Dermis blood vessel endothelial cell (primary cell): Measurements from ENCODE around the gene RXFP2. TPM values are rescaled to one million over a fixed set of nuclear protein-coding genes. Genes with fewer than 3 reads are reported as not detected.
A peak's percentile ranks its signal among the peaks of the same experiment; 100 is the strongest.

Source experiments
- DNase-seq: peaks from one replicate; pipeline ENCODE4 v3.0.0; 2010
- total RNA-seq: library from RNA; depleted of rRNA; stranded (reverse); fragments of >200 nt; gene quantifications from 2 replicates; pipeline ENCODE4 v1.2.3, GENCODE V29; 2014

The RXFP2 gene
- total RNA-seq, 1 donor from 2014 or later, result not detected

- DNase-seq, result no peak
These were observed 29.0 kb downstream of the RXFP2 start for GRCh38 chr13:31768351-31768750.

DNA sequence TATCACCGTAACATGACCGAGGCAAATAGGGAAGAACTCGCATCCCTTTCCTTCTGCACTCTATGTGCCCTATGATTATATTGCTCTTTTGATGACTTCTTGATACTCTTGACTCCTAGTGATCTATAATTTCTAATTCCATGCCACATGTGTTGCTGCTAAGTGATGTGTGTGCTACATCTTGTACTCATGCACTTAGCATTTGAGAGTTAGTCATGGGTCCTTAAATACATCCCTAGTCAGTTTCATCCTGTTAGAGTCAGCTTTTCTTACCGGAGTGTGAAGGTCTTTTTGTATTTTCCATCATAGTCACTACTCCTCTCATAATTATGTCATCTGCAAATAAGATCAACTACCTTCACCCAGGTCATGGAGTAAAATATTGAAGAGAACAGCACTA, 30.2 kb downstream of the RXFP2 start:
- DNase-seq, result no peak

GRCh38 chr13:31772231-31772630, 32.9 kb downstream of the RXFP2 start:
- no peak for DNase-seq

DNA sequence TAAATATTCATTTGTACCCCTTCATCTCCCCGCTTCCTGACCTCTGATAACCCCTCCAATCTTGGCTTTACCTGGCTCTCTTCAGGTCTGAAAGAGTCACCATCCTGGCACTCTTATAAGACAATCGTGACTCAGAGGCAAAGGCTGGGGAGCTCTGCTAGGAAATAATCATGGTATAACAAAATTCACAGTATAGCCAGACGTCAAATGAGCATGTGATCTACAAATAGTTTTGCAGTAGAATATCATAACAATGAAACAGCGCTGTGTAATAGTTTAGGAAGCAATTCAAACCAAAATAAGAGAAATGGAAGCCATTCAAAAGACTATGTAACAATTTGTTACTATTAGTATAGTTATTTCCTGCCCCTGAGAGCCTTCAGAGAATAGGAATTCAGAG, 34.2 kb downstream of the RXFP2 start:
- peak; percentile 68 for DNase-seq

GRCh38 chr13:31774186-31774750, 34.9 kb downstream of the RXFP2 start:
- no peak for DNase-seq

GRCh38 chr13:31775148-31775547, 35.8 kb downstream of the RXFP2 start:
- no peak for DNase-seq

- DNase-seq, result no peak
These were observed 36.4 kb downstream of the RXFP2 start for GRCh38 chr13:31775686-31776085.

GRCh38 chr13:31781064-31781463, 41.7 kb downstream of the RXFP2 start:
- DNase-seq, result no peak

DNA sequence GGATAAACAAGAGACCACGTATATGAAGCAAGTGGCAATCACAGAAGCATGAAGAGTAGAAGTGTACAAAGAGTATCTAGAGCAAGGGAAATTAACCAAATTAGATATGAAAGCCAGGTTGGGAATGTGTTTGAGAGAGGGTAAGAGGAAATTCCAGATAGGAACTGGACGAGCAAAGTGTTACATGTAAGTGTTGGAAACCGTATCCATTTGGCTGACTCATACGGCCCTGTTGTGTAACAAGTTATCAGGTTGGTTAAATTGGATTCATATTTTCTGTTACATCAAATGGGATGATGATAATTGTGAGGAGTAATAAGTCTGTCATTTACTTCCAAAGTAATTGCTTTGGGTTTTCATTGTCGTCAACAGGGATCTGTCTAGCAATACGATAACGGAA, 46.7 kb downstream of the RXFP2 start:
- DNase-seq, result no peak

- DNase-seq, result no peak
These were observed 51.7 kb downstream of the RXFP2 start for GRCh38 chr13:31790992-31791391.

GRCh38 chr13:31793246-31793645, 53.9 kb downstream of the RXFP2 start:
- peak; percentile 47 for DNase-seq

DNA sequence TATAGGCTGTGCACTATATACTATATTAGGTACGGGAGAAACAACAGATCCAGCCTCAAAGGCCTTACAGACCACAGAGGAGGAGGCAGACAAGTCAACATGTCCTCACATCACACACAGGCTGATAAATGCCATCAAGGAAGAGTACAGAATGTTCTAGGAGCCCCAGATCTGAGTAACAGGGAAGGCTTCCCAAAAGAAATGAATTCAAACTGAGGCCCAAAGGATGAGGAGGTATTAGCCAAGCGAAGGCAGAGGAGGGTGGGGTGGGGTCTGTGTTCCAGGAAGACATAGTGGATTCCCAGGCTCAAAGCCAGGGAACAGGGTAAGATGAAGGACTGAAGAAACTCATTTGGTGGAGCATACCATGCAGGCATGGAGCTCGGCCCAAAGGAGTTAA, 55.1 kb downstream of the RXFP2 start:
- no peak for DNase-seq

DNA sequence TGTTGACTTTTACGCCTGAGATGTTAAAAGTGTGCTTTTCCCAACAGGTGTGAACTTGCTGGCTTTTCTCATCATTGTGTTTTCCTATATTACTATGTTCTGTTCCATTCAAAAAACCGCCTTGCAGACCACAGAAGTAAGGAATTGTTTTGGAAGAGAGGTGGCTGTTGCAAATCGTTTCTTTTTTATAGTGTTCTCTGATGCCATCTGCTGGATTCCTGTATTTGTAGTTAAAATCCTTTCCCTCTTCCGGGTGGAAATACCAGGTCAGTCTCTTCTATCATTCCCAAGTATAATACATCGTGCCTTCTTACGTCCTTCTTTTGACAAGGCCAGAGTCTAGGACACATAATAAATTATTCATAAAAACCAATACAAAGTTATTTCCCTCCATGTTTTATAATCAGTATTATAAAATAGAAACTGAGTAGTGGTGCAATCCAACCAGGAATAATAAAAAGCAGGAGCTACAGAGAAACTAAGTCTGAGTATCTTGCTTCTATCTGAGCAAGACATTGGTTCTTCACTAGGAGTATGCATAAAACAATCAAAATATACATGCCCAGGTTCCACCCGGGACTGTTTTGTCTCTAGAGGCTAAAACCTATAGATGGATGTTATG, 57.9 kb downstream of the RXFP2 start:
- peak; percentile 53 for DNase-seq

GRCh38 chr13:31798189-31798588, 58.9 kb downstream of the RXFP2 start:
- no peak for DNase-seq

DNA sequence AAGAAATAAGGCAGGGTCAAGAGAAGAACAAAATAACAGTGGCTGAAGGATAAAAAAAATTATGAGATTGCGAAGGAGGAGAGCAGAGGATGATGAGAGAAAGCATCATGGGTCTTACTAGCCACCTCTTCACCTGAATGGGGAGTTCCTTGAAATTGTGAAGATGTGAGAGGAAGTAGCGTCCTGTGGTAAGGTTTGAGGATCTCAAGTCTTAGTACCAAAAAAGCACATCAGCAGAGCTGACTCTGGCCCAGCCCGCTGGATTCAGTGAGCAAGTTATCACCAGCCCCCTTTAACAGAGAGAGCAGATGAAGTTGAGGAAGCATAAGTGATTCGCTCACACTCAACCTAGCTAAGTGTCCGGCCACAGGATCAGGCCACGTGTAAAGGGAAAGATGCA, 61.8 kb downstream of the RXFP2 start:
- no peak for DNase-seq

- no peak for DNase-seq
These were observed 64.0 kb downstream of the RXFP2 start for GRCh38 chr13:31803311-31803710.

DNA sequence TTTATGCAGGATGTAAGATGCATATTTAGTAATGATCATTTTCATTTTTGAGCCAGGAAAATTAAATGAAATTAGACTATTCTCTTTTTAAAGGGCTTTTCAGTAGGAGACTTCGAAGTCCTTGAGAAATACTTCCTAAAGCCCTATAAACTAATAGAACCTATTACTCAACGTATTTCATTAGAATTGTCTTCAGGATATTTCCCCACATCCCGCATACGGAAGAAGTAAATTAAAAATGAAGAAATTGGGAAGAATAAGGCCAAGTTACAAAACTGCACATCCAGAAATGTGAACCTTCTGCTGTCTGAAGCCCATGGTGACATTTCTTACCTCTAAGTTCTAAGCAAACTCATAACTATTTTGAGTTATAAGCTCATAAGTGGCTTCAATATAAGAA, 66.5 kb downstream of the RXFP2 start:
- no peak for DNase-seq

DNA sequence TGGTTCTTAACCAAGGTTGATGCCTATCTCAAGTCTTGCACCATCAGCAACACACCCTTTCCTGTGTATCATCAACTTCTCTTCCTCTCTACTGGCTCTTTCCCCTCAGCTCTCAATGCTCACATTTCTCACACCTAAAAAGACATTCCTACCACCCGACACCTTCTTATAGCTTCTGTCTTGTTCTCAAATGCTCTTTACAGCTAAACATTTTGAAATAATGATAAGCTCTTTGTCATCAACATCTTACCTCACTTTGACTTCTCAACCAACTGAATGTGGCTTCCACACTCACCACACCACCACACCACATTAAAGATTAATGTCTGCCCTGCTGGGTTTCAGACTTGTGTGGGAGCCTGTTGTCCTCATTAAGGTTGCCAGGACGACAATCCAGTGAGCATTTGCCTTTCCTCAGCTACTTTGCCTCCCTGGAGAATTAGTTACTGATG, 67.8 kb downstream of the RXFP2 start:
- DNase-seq, result no peak

DNA sequence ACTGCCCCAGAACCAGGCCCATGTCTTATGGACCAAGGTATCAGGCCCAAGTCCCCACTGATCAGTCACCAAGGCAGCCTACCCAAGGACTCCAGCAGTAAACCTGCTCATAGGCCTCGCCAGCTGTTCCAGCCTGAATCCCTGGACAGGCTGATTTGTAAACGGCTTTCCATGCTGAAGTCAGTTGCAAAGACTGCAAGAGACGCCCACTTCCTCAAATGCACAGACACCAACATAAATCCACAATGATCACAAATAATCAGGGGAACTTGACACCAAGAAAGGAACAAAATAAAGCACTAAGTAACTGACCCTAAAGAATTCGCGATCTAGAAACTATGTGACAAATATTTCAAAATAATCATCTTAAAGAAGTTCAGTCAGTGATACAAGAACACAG, 75.2 kb downstream of the RXFP2 start:
- DNase-seq, result no peak

GRCh38 chr13:31815361-31816144, 76.2 kb downstream of the RXFP2 start:
- no peak for DNase-seq

DNA sequence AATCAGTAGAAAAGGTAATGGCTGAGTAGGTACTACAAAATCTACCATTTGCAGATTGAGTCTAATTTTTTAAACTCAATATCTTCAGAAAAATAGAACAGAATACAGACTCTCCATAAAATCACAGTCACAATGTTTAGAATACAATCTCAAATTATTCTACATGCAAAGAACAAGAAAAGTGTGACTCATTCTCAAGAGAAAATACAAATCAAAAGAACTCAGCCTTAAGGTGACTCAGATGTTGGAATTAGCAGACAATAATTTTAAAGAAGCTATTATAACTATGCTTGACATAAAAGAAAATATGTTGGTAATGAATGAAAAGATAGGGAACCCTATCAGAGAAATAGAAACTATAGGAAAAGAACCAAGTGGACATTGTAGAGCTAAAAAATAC, 78.9 kb downstream of the RXFP2 start:
- no peak for DNase-seq

- no peak for DNase-seq
These were observed 85.6 kb downstream of the RXFP2 start for GRCh38 chr13:31824705-31825517.

GRCh38 chr13:31826521-31826920, 87.2 kb downstream of the RXFP2 start:
- no peak for DNase-seq
